ENCODE data around the gene TSPAN8.

GRCh38 chr12:71191509-71192196, 33.9 kb upstream of the TSPAN8 start:
- no peak for TF ChIP-seq CTCF (IDR thresholded peaks at IDR 0.05)
- no peak for TF ChIP-seq POLR2A (IDR thresholded peaks at IDR 0.05)
